Prostate gland (tissue), 2 donors: ENCODE results near the gene GLIS1. TPM values are rescaled to one million over a fixed set of nuclear protein-coding genes. Genes with fewer than 3 reads are reported as not detected.

Experiments used
- DNase-seq: peaks from one replicate; pipeline ENCODE4 v3.0.0-alpha.2; 2019; ENCODE audit warnings: low spot score
- H3K27ac ChIP-seq, 2 donors: fragments of 200-600 bp; sonication (generic); 2 replicates each; pipeline ENCODE4 v1.5.1; 2017 to 2019
- H3K27me3 ChIP-seq: fragments of 200-600 bp; sonication (generic); replicated peaks from 2 replicates; pipeline ENCODE4 v1.5.1; 2019; ENCODE audit not compliant: insufficient read depth
- H3K36me3 ChIP-seq, 2 donors: fragments of 200-600 bp; sonication (generic); 1 replicate in 1 of 2; 2 replicates in 1 of 2; pipeline versions ENCODE4 v1.5.1 to v1.8.1; 2017 to 2019
- H3K4me1 ChIP-seq: fragments of 200-600 bp; sonication (generic); replicated peaks from 2 replicates; pipeline ENCODE4 v1.5.1; 2019
- H3K4me3 ChIP-seq, 2 donors: fragments of 200-600 bp; sonication (generic); 2 replicates each; pipeline ENCODE4 v1.5.1; 2017 to 2019
- H3K9me3 ChIP-seq: fragments of 200-600 bp; sonication (generic); 2 replicates; pipeline ENCODE4 v1.5.1; 2017
- CTCF ChIP-seq, 4 experiments: fragments of 200-600 bp in 2 of 4; fragments of 450-650 bp in 2 of 4; sonication (generic) in 2 of 4; IDR thresholded peaks; 1 replicate in 3 of 4; 2 replicates in 1 of 4; pipeline ENCODE4 v1.5.1; 2016 to 2019; ENCODE audit warnings: antibody characterized with exemption in 4 of 4, mild to moderate bottlenecking in 2 of 4, moderate library complexity in 2 of 4
- POLR2A ChIP-seq: fragments of 450-650 bp; IDR thresholded peaks from one replicate; pipeline ENCODE4 v1.6.1; 2016; ENCODE audit warnings: antibody characterized with exemption, mild to moderate bottlenecking
- POLR2AphosphoS5 ChIP-seq: sonication (generic); formaldehyde crosslinking; IDR thresholded peaks from one replicate; pipeline ENCODE4 v1.6.1; 2017; ENCODE audit warnings: antibody characterized with exemption
- WGBS: methylation state at CpG from one replicate; pipeline ENCODE4 v1.1.5; 2018; 5-methylcytosine and 5-hydroxymethylcytosine counted together
- intact Hi-C: fragments of 100-400 bp; cut with DNase I; formaldehyde crosslinking; loops from one replicate; pipeline ENCODE4 v1.14.2; 2022
- total RNA-seq, 2 donors: library from RNA; depleted of rRNA; stranded (reverse); fragments of >200 nt; gene quantifications; one replicate each; pipeline ENCODE4 v1.1.0, GENCODE V29; 2016

Gene GLIS1
- total RNA-seq, 2 donors from 2014 or later: 1.1 to 8.1 TPM

GRCh38 chr1:53580009-53580400 lies 159.0 kb downstream of the GLIS1 start:
- 96% methylated on average over 4 of the region's 4 CpGs for WGBS
- Histone ChIP-seq H3K4me1 (no peaks in the 10 kb centered on the region), H3K27me3 (no peaks in the 10 kb centered on the region), H3K4me3 (no peak overlapping the region), H3K27ac (no peak overlapping the region), H3K9me3 (no peaks in the 10 kb centered on the region), H3K36me3 (no peaks in the 10 kb centered on the region)
- DNase-seq: no peak
- intact Hi-C loops: no loop called here
- TF ChIP-seq POLR2A: no peak
- TF ChIP-seq POLR2AphosphoS5: no peak
- no peak for TF ChIP-seq CTCF (IDR thresholded peaks at IDR 0.05)

GRCh38 chr1:53579221-53580008 lies 159.5 kb downstream of the GLIS1 start:
- H3K36me3 ChIP-seq: no peaks in the 10 kb centered on the region
- H3K9me3 ChIP-seq: no peaks in the 10 kb centered on the region
- no peak overlapping the region for H3K27ac ChIP-seq
- 87% methylated on average over 15 of the region's 16 CpGs for WGBS
- intact Hi-C loops: no loop called here
- TF ChIP-seq POLR2A (no peak), CTCF (IDR thresholded peaks at IDR 0.05) (no peak), POLR2AphosphoS5 (no peak)
- DNase-seq: no peak
- H3K27me3 ChIP-seq: no peaks in the 10 kb centered on the region
- H3K4me3 ChIP-seq: no peak overlapping the region
- no peaks in the 10 kb centered on the region for H3K4me1 ChIP-seq

- no peak overlapping the region for H3K4me3 ChIP-seq
- H3K4me1 ChIP-seq: no peaks in the 10 kb centered on the region
- intact Hi-C loops: no loop called here
- H3K9me3 ChIP-seq: no peaks in the 10 kb centered on the region
- 84% methylated on average over 3 of the region's 3 CpGs for WGBS
- TF ChIP-seq POLR2AphosphoS5 (no peak), POLR2A (no peak), CTCF (IDR thresholded peaks at IDR 0.05) (no peak)
- DNase-seq: no peak
- no peaks in the 10 kb centered on the region for H3K36me3 ChIP-seq
- H3K27me3 ChIP-seq: no peaks in the 10 kb centered on the region
- no peak overlapping the region for H3K27ac ChIP-seq
Measured at GRCh38 chr1:53578358-53578757, 160.6 kb downstream of the GLIS1 start.

- TF ChIP-seq POLR2AphosphoS5: no peak
- no peak for TF ChIP-seq POLR2A
- TF ChIP-seq CTCF (IDR thresholded peaks at IDR 0.05): no peak
- WGBS: 87% methylated on average over 4 of the region's 4 CpGs
- DNase-seq: no peak
Measured at GRCh38 chr1:53577761-53578100, 161.2 kb downstream of the GLIS1 start.

More at GRCh38 chr1:53577761-53578100, 161.2 kb downstream of the GLIS1 start:
- intact Hi-C loops: no loop called here
- H3K4me3 ChIP-seq: no peak overlapping the region
- H3K27me3 ChIP-seq: no peaks in the 10 kb centered on the region
- H3K9me3 ChIP-seq: no peaks in the 10 kb centered on the region
- H3K36me3 ChIP-seq: no peaks in the 10 kb centered on the region
- H3K4me1 ChIP-seq: no peaks in the 10 kb centered on the region
- no peak overlapping the region for H3K27ac ChIP-seq
